GM20000 (cell line): ENCODE results near the gene SEMA4D.

Source experiments
- DNase-seq: peaks from one replicate; pipeline ENCODE4 v3.0.0; 2012; ENCODE audit warnings: low spot score
- CTCF ChIP-seq: IDR thresholded peaks from 2 replicates; pipeline ENCODE4 v1.5.1; 2012; ENCODE audit warnings: mild to moderate bottlenecking, control low read depth; ENCODE audit errors: extremely low read depth, missing control alignments

Gene SEMA4D

GRCh38 chr9:89426384-89426961, 71.4 kb downstream of the SEMA4D start:
- no peak for TF ChIP-seq CTCF
- DNase-seq: peak; percentile 69

GRCh38 chr9:89425921-89426383, 72.0 kb downstream of the SEMA4D start:
- TF ChIP-seq CTCF: no peak
- no peak for DNase-seq

GRCh38 chr9:89425024-89425805, 72.7 kb downstream of the SEMA4D start:
- no peak for DNase-seq
- no peak for TF ChIP-seq CTCF

GRCh38 chr9:89422151-89422975, 75.5 kb downstream of the SEMA4D start:
- TF ChIP-seq CTCF: no peak

GRCh38 chr9:89421595-89421994, 76.3 kb downstream of the SEMA4D start:
- DNase-seq: no peak

More at GRCh38 chr9:89422151-89422975, 75.5 kb downstream of the SEMA4D start:
- no peak for DNase-seq

GRCh38 chr9:89420397-89421178, 77.3 kb downstream of the SEMA4D start:
- DNase-seq: no peak
- no peak for TF ChIP-seq CTCF

More at GRCh38 chr9:89421595-89421994, 76.3 kb downstream of the SEMA4D start:
- no peak for TF ChIP-seq CTCF
